Thoracic aorta (tissue), 2 donors: ENCODE results near the gene VTN. TPM values are rescaled to one million over a fixed set of nuclear protein-coding genes. Genes with fewer than 3 reads are reported as not detected.

Experiments used
- ATAC-seq: fragments of 150-250 bp; one replicate; pipeline ENCODE4 v1.8.0; 2017; ENCODE audit warnings: low read depth; ENCODE audit not compliant: insufficient number of reproducible peaks, low FRiP score
- DNase-seq: peaks from one replicate; pipeline ENCODE4 v3.0.0-alpha.2; 2020; ENCODE audit warnings: low spot score
- H3K27ac ChIP-seq, 2 donors: fragments of 200-600 bp; sonication (generic); 1 replicate in 1 of 2; 2 replicates in 1 of 2; pipeline ENCODE4 v1.5.1; 2016; ENCODE audit warnings: mild to moderate bottlenecking in 2 of 2, moderate library complexity in 2 of 2
- H3K27me3 ChIP-seq: fragments of 200-600 bp; sonication (generic); replicated peaks from 2 replicates; pipeline ENCODE4 v1.6.0; 2016; ENCODE audit warnings: mild to moderate bottlenecking; ENCODE audit not compliant: insufficient read depth
- H3K36me3 ChIP-seq: fragments of 200-600 bp; sonication (generic); one replicate; pipeline ENCODE4 v1.5.1; 2016
- H3K4me1 ChIP-seq, 2 donors: fragments of 200-600 bp; sonication (generic); 1 replicate in 1 of 2; 2 replicates in 1 of 2; pipeline versions ENCODE4 v1.5.1 to v1.6.0; 2016; ENCODE audit warnings: low read depth in 2 of 2, mild to moderate bottlenecking in 1 of 2; ENCODE audit not compliant: control insufficient read depth in 1 of 2
- H3K4me3 ChIP-seq: fragments of 200-600 bp; sonication (generic); 2 replicates; pipeline ENCODE4 v1.5.1; 2016; ENCODE audit warnings: mild to moderate bottlenecking
- H3K9me3 ChIP-seq: fragments of 200-600 bp; sonication (generic); 2 replicates; pipeline ENCODE4 v1.5.1; 2016
- CTCF ChIP-seq: fragments of 200-600 bp; sonication (generic); IDR thresholded peaks from one replicate; pipeline ENCODE4 v1.5.1; 2019; ENCODE audit warnings: antibody characterized with exemption
- total RNA-seq, 2 donors: library from RNA; depleted of rRNA; stranded (reverse); fragments of >200 nt; gene quantifications; one replicate each; pipeline versions ENCODE4 v1.1.0 to v1.2.3, GENCODE V29; 2016

Gene VTN
- total RNA-seq, 2 donors from 2014 or later: 1.1 to 3.1 TPM

GRCh38 chr17:28390984-28391383, 20.9 kb upstream of the VTN start:
- no peak overlapping the region for H3K4me3 ChIP-seq
- no peaks in the 10 kb centered on the region for H3K4me1 ChIP-seq
- no peak for ATAC-seq
- H3K36me3 ChIP-seq: peaks cover 48% of the 10 kb centered on the region
- TF ChIP-seq CTCF: no peak
- no peaks in the 10 kb centered on the region for H3K27me3 ChIP-seq
- no peaks in the 10 kb centered on the region for H3K9me3 ChIP-seq
- no peak overlapping the region for H3K27ac ChIP-seq
- DNase-seq: no peak

- ATAC-seq: no peak
- Histone ChIP-seq H3K9me3 (no peaks in the 10 kb centered on the region), H3K4me1 (no peaks in the 10 kb centered on the region), H3K4me3 (no peak overlapping the region), H3K27me3 (no peaks in the 10 kb centered on the region), H3K27ac (no peak overlapping the region), H3K36me3 (peaks cover 44% of the 10 kb centered on the region)
- DNase-seq: no peak
- no peak for TF ChIP-seq CTCF
Observed at GRCh38 chr17:28390563-28390962, 20.5 kb upstream of the VTN start.

GRCh38 chr17:28390141-28390540, 20.0 kb upstream of the VTN start:
- no peaks in the 10 kb centered on the region for H3K27me3 ChIP-seq
- DNase-seq (no peak), ATAC-seq (no peak)
- no peak overlapping the region for H3K4me3 ChIP-seq
- peaks cover 41% of the 10 kb centered on the region for H3K36me3 ChIP-seq
- H3K9me3 ChIP-seq: no peaks in the 10 kb centered on the region
- TF ChIP-seq CTCF: no peak
- no peak overlapping the region for H3K27ac ChIP-seq
- H3K4me1 ChIP-seq: no peaks in the 10 kb centered on the region

GRCh38 chr17:28388106-28388505, 18.0 kb upstream of the VTN start:
- ATAC-seq (no peak), DNase-seq (no peak)
- Histone ChIP-seq H3K4me1 (no peaks in the 10 kb centered on the region), H3K36me3 (peaks cover 34% of the 10 kb centered on the region), H3K9me3 (no peaks in the 10 kb centered on the region), H3K27me3 (no peaks in the 10 kb centered on the region), H3K27ac (no peak overlapping the region), H3K4me3 (no peak overlapping the region)
- TF ChIP-seq CTCF: no peak

- DNase-seq: no peak
- H3K4me1 ChIP-seq: no peaks in the 10 kb centered on the region
- peaks cover 26% of the 10 kb centered on the region for H3K36me3 ChIP-seq
- H3K4me3 ChIP-seq: no peak overlapping the region
- no peaks in the 10 kb centered on the region for H3K27me3 ChIP-seq
- H3K27ac ChIP-seq: no peak overlapping the region
- no peaks in the 10 kb centered on the region for H3K9me3 ChIP-seq
- TF ChIP-seq CTCF: no peak
- no peak for ATAC-seq
Observed at GRCh38 chr17:28386391-28386790, 16.3 kb upstream of the VTN start.
